Esophagus (tissue), 2 donors: ENCODE data around the gene NTSR1. TPM values are rescaled to one million over a fixed set of nuclear protein-coding genes. Genes with fewer than 3 reads are reported as not detected.

Experiments used
- H3K27ac ChIP-seq, 2 donors: one replicate each; pipeline ENCODE4 v1.5.1; 2013; ENCODE audit warnings: low read depth in 2 of 2, mild to moderate bottlenecking in 2 of 2, inconsistent platforms in 1 of 2, low read length in 1 of 2, moderate library complexity in 1 of 2
- H3K27me3 ChIP-seq, 2 donors: one replicate each; pipeline ENCODE4 v1.6.1; 2013; ENCODE audit warnings: low read length in 2 of 2, control low read depth in 1 of 2, mild to moderate bottlenecking in 1 of 2; ENCODE audit not compliant: insufficient read depth in 2 of 2, control insufficient read depth in 1 of 2
- H3K36me3 ChIP-seq, 2 donors: one replicate each; pipeline ENCODE4 v1.6.1; 2013; ENCODE audit warnings: low read length in 1 of 2; ENCODE audit not compliant: control insufficient read depth in 2 of 2, insufficient read depth in 2 of 2
- H3K4me1 ChIP-seq, 2 donors: one replicate each; pipeline ENCODE4 v1.6.1; 2013; ENCODE audit warnings: low read length in 1 of 2; ENCODE audit not compliant: control insufficient read depth in 2 of 2, insufficient read depth in 2 of 2
- H3K4me3 ChIP-seq, 2 donors: one replicate each; pipeline ENCODE4 v1.5.1; 2013; ENCODE audit warnings: low read length in 2 of 2, mild to moderate bottlenecking in 2 of 2, low read depth in 1 of 2, moderate library complexity in 1 of 2
- H3K9me3 ChIP-seq, 2 donors: one replicate each; pipeline ENCODE4 v1.6.1; 2013; ENCODE audit warnings: mild to moderate bottlenecking in 2 of 2, low read depth in 1 of 2, low read length in 1 of 2, moderate library complexity in 1 of 2; ENCODE audit not compliant: control insufficient read depth in 2 of 2, insufficient read depth in 1 of 2
- WGBS, 2 donors: extraction: QIAGEN DNeasy Blood & Tissue Kit; methylation state at CpG; one replicate each; pipeline ENCODE4 v1.1.7; 2013; 5-methylcytosine and 5-hydroxymethylcytosine counted together
- polyA plus RNA-seq, 2 donors: library from polyadenylated mRNA; stranded (reverse); fragments of 200-250 nt; gene quantifications; one replicate each; pipeline ENCODE4 v1.2.3, GENCODE V29; 2013
- donor health status: healthy with polysubstance abuse.
- donor health status: Bipolar disorder and iron deficiency.

NTSR1 gene
- polyA plus RNA-seq, 2 donors = 0.02 TPM

- no peaks in the 10 kb centered on the region for H3K36me3 ChIP-seq
- peaks cover 0 to 8% of the 10 kb centered on the region in 2 donors for H3K27me3 ChIP-seq
- H3K27ac ChIP-seq = no peak overlapping the region
- H3K4me3 ChIP-seq = no peak overlapping the region
- peaks cover 0 to 9% of the 10 kb centered on the region in 2 donors for H3K9me3 ChIP-seq
- no peaks in the 10 kb centered on the region for H3K4me1 ChIP-seq
- WGBS, 2 donors = 71 to 79% methylated on average over 7 of the region's 7 CpGs
These were observed 13.1 kb downstream of the NTSR1 start for GRCh38 chr20:62721511-62722370.

- Histone ChIP-seq H3K4me1 (no peaks in the 10 kb centered on the region), H3K27ac (no peak overlapping the region), H3K9me3 (peaks cover 0 to 9% of the 10 kb centered on the region in 2 donors), H3K4me3 (no peak overlapping the region), H3K36me3 (no peaks in the 10 kb centered on the region), H3K27me3 (peaks cover 0 to 8% of the 10 kb centered on the region in 2 donors)
- WGBS, 2 donors = 75 to 79% methylated on average over 6 of the region's 6 CpGs
These were observed 14.0 kb downstream of the NTSR1 start for GRCh38 chr20:62722627-62723026.

- no peak overlapping the region for H3K4me3 ChIP-seq
- no peaks in the 10 kb centered on the region for H3K4me1 ChIP-seq
- H3K9me3 ChIP-seq = peaks cover 0 to 9% of the 10 kb centered on the region in 2 donors
- no peak overlapping the region for H3K27ac ChIP-seq
- peaks cover 0 to 8% of the 10 kb centered on the region in 2 donors for H3K27me3 ChIP-seq
- 14 to 16% methylated on average over 13 of the region's 13 CpGs for WGBS, 2 donors
- H3K36me3 ChIP-seq = no peaks in the 10 kb centered on the region
These were observed 14.7 kb downstream of the NTSR1 start for GRCh38 chr20:62723351-62723750.

GRCh38 chr20:62723768-62724450, 15.3 kb downstream of the NTSR1 start:
- peaks cover 0 to 8% of the 10 kb centered on the region in 2 donors for H3K27me3 ChIP-seq

GRCh38 chr20:62724692-62725595, 16.3 kb downstream of the NTSR1 start:
- peaks cover 0 to 8% of the 10 kb centered on the region in 2 donors for H3K27me3 ChIP-seq
- H3K36me3 ChIP-seq = no peaks in the 10 kb centered on the region
- WGBS, 2 donors = 83 to 84% methylated on average over 23 to 24 of the region's 24 CpGs
- peaks cover 0 to 9% of the 10 kb centered on the region in 2 donors for H3K9me3 ChIP-seq
- no peak overlapping the region for H3K4me3 ChIP-seq
- H3K4me1 ChIP-seq = no peaks in the 10 kb centered on the region
- no peak overlapping the region for H3K27ac ChIP-seq

More at GRCh38 chr20:62723768-62724450, 15.3 kb downstream of the NTSR1 start:
- no peak overlapping the region for H3K4me3 ChIP-seq
- H3K27ac ChIP-seq = no peak overlapping the region
- WGBS, 2 donors = 54 to 60% methylated on average over 11 of the region's 11 CpGs
- H3K36me3 ChIP-seq = no peaks in the 10 kb centered on the region
- H3K9me3 ChIP-seq = peaks cover 0 to 9% of the 10 kb centered on the region in 2 donors
- H3K4me1 ChIP-seq = no peaks in the 10 kb centered on the region

GRCh38 chr20:62725596-62726268, 17.1 kb downstream of the NTSR1 start:
- H3K27ac ChIP-seq = no peak overlapping the region
- 83 to 85% methylated on average over 15 of the region's 15 CpGs for WGBS, 2 donors
- no peak overlapping the region for H3K4me3 ChIP-seq
- H3K4me1 ChIP-seq = no peaks in the 10 kb centered on the region
- no peaks in the 10 kb centered on the region for H3K36me3 ChIP-seq
- H3K27me3 ChIP-seq = peaks cover 0 to 8% of the 10 kb centered on the region in 2 donors
- H3K9me3 ChIP-seq = peaks cover 0 to 9% of the 10 kb centered on the region in 2 donors

- H3K36me3 ChIP-seq = no peaks in the 10 kb centered on the region
- H3K4me3 ChIP-seq = no peak overlapping the region
- no peak overlapping the region for H3K27ac ChIP-seq
- 84 to 85% methylated on average over 12 of the region's 12 CpGs for WGBS, 2 donors
- H3K9me3 ChIP-seq = peaks cover 0 to 9% of the 10 kb centered on the region in 2 donors
- H3K4me1 ChIP-seq = no peaks in the 10 kb centered on the region
- H3K27me3 ChIP-seq = peaks cover 0 to 8% of the 10 kb centered on the region in 2 donors
These were observed 17.6 kb downstream of the NTSR1 start for GRCh38 chr20:62726276-62726675.

GRCh38 chr20:62726716-62727583, 18.3 kb downstream of the NTSR1 start:
- H3K27ac ChIP-seq = no peak overlapping the region
- H3K4me3 ChIP-seq = no peak overlapping the region
- H3K9me3 ChIP-seq = peaks cover 0 to 9% of the 10 kb centered on the region in 2 donors
- no peaks in the 10 kb centered on the region for H3K4me1 ChIP-seq
- peaks cover 0 to 8% of the 10 kb centered on the region in 2 donors for H3K27me3 ChIP-seq
- H3K36me3 ChIP-seq = no peaks in the 10 kb centered on the region
- 82% methylated on average over 31 of the region's 31 CpGs for WGBS, 2 donors
